Body of pancreas (tissue), 4 donors: ENCODE results near the gene KIAA0040.
"Not testable (repeated sequence)": the region's sequence is repeated elsewhere in the genome, so short reads cannot be mapped to it uniquely, and the experiment has no call there.

Experiments used
- CTCF ChIP-seq, 7 experiments: fragments of 450-650 bp in 4 of 7; fragments of 200-600 bp in 3 of 7; sonication (generic) in 3 of 7; IDR thresholded peaks; one replicate each; pipeline ENCODE4 v1.5.1; 2016 to 2019; ENCODE audit warnings: antibody characterized with exemption in 7 of 7
- POLR2A ChIP-seq, 3 donors: fragments of 450-650 bp; IDR thresholded peaks; one replicate each; pipeline ENCODE4 v1.6.1; 2016; ENCODE audit warnings: antibody characterized with exemption in 3 of 3, mild to moderate bottlenecking in 2 of 3

- TF ChIP-seq CTCF, POLR2A (IDR thresholded peaks at IDR 0.05): not testable (repeated sequence)
These were observed 84.2 kb downstream of the KIAA0040 start for GRCh38 chr1:175108331-175108820.
